Measurements from ENCODE around the gene KDR. TPM values are rescaled to one million over a fixed set of nuclear protein-coding genes. Genes with fewer than 3 reads are reported as not detected.

The KDR gene
- total RNA-seq, 1 experiment from 2014 or later = 0.52 TPM

DNA sequence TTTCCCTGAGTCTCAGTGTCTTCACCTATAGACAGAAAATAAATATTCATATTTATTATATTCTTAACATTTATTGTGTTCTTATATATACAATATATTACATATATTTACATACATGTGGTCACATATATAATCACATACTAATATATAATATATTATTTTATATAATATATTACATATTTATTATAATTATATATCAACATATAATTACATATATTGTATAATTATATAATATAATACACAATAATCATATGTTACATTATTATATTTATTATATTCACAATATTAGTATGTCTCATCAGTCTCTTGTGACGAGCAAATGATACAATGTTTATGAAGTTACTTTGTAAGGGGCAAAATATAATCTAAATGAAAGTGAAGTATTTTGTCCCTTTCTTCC lies 87.7 kb downstream of the KDR start:
- RAD21 ChIA-PET (ENCODE audit: low non-redundant PET in 1 of 2, low total read pairs in 2 of 2, uncharacterized antibody in 2 of 2, unreplicated experiment in 2 of 2) = no interaction called here
- BruUV-seq (replicated peaks) = no TSS peak

GRCh38 chr4:55036405-55036804 lies 89.0 kb downstream of the KDR start:
- ChIA-PET POLR2A (no interaction called here), RAD21 (ENCODE audit: low non-redundant PET in 1 of 2, low total read pairs in 2 of 2, uncharacterized antibody in 2 of 2, unreplicated experiment in 2 of 2) (no interaction called here), CTCF (no interaction called here)
- ATAC-seq (0 out of 2 replicates have a peak, but pooled peaks have one; percentile 11), DNase-seq (ENCODE audit: low read depth, low spot score) (no peak)
- H3K4me2 ChIP-seq (ENCODE audit: low read length) = no peak overlapping the region
- no peaks in the 10 kb centered on the region for H3K79me2 ChIP-seq (ENCODE audit: insufficient read depth, low read length)
- no peak overlapping the region for H3K9ac ChIP-seq (ENCODE audit: low read length)
- H3K36me3 ChIP-seq (ENCODE audit: control insufficient read depth in 1 of 2, insufficient read depth in 2 of 2, low read length in 2 of 2) = no peaks in the 10 kb centered on the region
- H3K27ac ChIP-seq (ENCODE audit: low read depth, low read length) = no peak overlapping the region
- H3K27me3 ChIP-seq (ENCODE audit: insufficient read depth, low read length) = no peaks in the 10 kb centered on the region
- intact Hi-C loops (cut with micrococcal nuclease) = no loop called here
- H2AFZ ChIP-seq (ENCODE audit: low read depth, low read length, poor library complexity, severe bottlenecking) = no peak overlapping the region
- H3K4me3 ChIP-seq (replicated peaks in 1 of 2; ENCODE audit: low read depth in 1 of 2, low read length in 2 of 2) = no peak overlapping the region
- H3K9me3 ChIP-seq (ENCODE audit: control insufficient read depth in 1 of 2, insufficient read depth in 1 of 2, low read depth in 1 of 2, low read length in 2 of 2) = no peaks in the 10 kb centered on the region
- no peaks in the 10 kb centered on the region for H3K9me2 ChIP-seq (ENCODE audit: insufficient read depth)
- TF ChIP-seq SRF (IDR thresholded peaks at IDR 0.05; ENCODE audit: low read depth) (no peak), RAD21 (IDR thresholded peaks at IDR 0.05; ENCODE audit: low read depth) (no peak), POLR2A (IDR thresholded peaks at IDR 0.05; ENCODE audit: borderline replicate concordance, extremely low read depth, insufficient read depth, insufficient read length) (no peak), EGR1 (IDR thresholded peaks at IDR 0.05; ENCODE audit: low read depth) (no peak), EZH2 (IDR thresholded peaks at IDR 0.05) (no peak)
- H4K20me1 ChIP-seq (ENCODE audit: insufficient read depth) = no peaks in the 10 kb centered on the region
- no TSS peak for BruUV-seq (replicated peaks)
- H3K4me1 ChIP-seq (ENCODE audit: control insufficient read depth in 1 of 2, insufficient read depth in 2 of 2, low read length in 2 of 2) = no peaks in the 10 kb centered on the region

More for the DNA sequence above, 87.7 kb downstream of the KDR start:
- no peak overlapping the region for H3K27ac ChIP-seq (ENCODE audit: low read depth, low read length)
- H3K4me3 ChIP-seq (replicated peaks in 1 of 2; ENCODE audit: low read depth in 1 of 2, low read length in 2 of 2) = no peak overlapping the region
- ChIA-PET CTCF (no interaction called here), POLR2A (no interaction called here)
- no peak overlapping the region for H3K4me2 ChIP-seq (ENCODE audit: low read length)
- DNase-seq (ENCODE audit: low read depth, low spot score) (no peak), ATAC-seq (no peak)
- H3K9me3 ChIP-seq (ENCODE audit: control insufficient read depth in 1 of 2, insufficient read depth in 1 of 2, low read depth in 1 of 2, low read length in 2 of 2) = no peaks in the 10 kb centered on the region
- no peaks in the 10 kb centered on the region for H3K27me3 ChIP-seq (ENCODE audit: insufficient read depth, low read length)
- H4K20me1 ChIP-seq (ENCODE audit: insufficient read depth) = no peaks in the 10 kb centered on the region
- no peak for TF ChIP-seq YY1 (IDR thresholded peaks at IDR 0.05; ENCODE audit: extremely low read depth, insufficient replicate concordance, low read depth, low read length)
- TF ChIP-seq FOSL1 (IDR thresholded peaks at IDR 0.05; ENCODE audit: low read depth) = no peak
- TF ChIP-seq CEBPB (IDR thresholded peaks at IDR 0.05; ENCODE audit: low read depth) = no peak
- TF ChIP-seq ATF3 (IDR thresholded peaks at IDR 0.05) = no peak
- TF ChIP-seq POLR2AphosphoS5 (IDR thresholded peaks at IDR 0.05; ENCODE audit: low read depth, low read length) = no peak
- no peak for TF ChIP-seq SRF (IDR thresholded peaks at IDR 0.05; ENCODE audit: low read depth)
- no peak for TF ChIP-seq ZFX (IDR thresholded peaks at IDR 0.05)
- H3K4me1 ChIP-seq (ENCODE audit: control insufficient read depth in 1 of 2, insufficient read depth in 2 of 2, low read length in 2 of 2) = no peaks in the 10 kb centered on the region
- no peaks in the 10 kb centered on the region for H3K36me3 ChIP-seq (ENCODE audit: control insufficient read depth in 1 of 2, insufficient read depth in 2 of 2, low read length in 2 of 2)
- no peaks in the 10 kb centered on the region for H3K79me2 ChIP-seq (ENCODE audit: insufficient read depth, low read length)
- H2AFZ ChIP-seq (ENCODE audit: low read depth, low read length, poor library complexity, severe bottlenecking) = no peak overlapping the region
- no peak overlapping the region for H3K9ac ChIP-seq (ENCODE audit: low read length)
- intact Hi-C loops (cut with micrococcal nuclease) = no loop called here
- H3K9me2 ChIP-seq (ENCODE audit: insufficient read depth) = no peaks in the 10 kb centered on the region

All from HCT116 (cell line).